Type B pancreatic cell (in vitro differentiated cells): ENCODE measurements around the gene POLA1. TPM values are rescaled to one million over a fixed set of nuclear protein-coding genes. Genes with fewer than 3 reads are reported as not detected.

Source experiments
- DNase-seq: peaks from one replicate; pipeline ENCODE4 v3.0.0; 2021; ENCODE audit warnings: mixed read lengths; ENCODE audit not compliant: unreplicated experiment; ENCODE audit errors: extremely low spot score
- H3K27ac Mint-ChIP-seq: 2 replicates; pipeline ENCODE4 v1.8.0; 2021; ENCODE audit warnings: mild to moderate bottlenecking, mixed read lengths
- H3K27me3 Mint-ChIP-seq: 2 replicates; pipeline ENCODE4 v1.8.0; 2021; ENCODE audit warnings: mixed read lengths
- H3K36me3 Mint-ChIP-seq: 2 replicates; pipeline ENCODE4 v1.8.0; 2021; ENCODE audit warnings: mixed read lengths
- H3K4me1 Mint-ChIP-seq: one replicate; pipeline ENCODE4 v1.8.0; 2021; ENCODE audit warnings: mixed read lengths; ENCODE audit not compliant: unreplicated experiment
- H3K4me3 Mint-ChIP-seq: 2 replicates; pipeline ENCODE4 v1.8.0; 2021; ENCODE audit warnings: mild to moderate bottlenecking, mixed read lengths
- H3K9me3 Mint-ChIP-seq: 2 replicates; pipeline ENCODE4 v1.8.0; 2021; ENCODE audit warnings: mixed read lengths
- total RNA-seq: library from RNA; stranded (reverse); gene quantifications from 2 replicates; pipeline ENCODE4 v1.2.1, GENCODE V29; 2021; ENCODE audit warnings: low replicate concordance
- TF ChIP-seq, protein P1 (sequence below): fragments of 200-600 bp; sonication (generic); conservative IDR thresholded peaks from 2 replicates; pipeline ENCODE4 v1.5.0; 2021; ENCODE audit warnings: antibody characterized with exemption, mild to moderate bottlenecking

POLA1 gene
- total RNA-seq, 1 donor from 2014 or later: 44.4 TPM

DNA sequence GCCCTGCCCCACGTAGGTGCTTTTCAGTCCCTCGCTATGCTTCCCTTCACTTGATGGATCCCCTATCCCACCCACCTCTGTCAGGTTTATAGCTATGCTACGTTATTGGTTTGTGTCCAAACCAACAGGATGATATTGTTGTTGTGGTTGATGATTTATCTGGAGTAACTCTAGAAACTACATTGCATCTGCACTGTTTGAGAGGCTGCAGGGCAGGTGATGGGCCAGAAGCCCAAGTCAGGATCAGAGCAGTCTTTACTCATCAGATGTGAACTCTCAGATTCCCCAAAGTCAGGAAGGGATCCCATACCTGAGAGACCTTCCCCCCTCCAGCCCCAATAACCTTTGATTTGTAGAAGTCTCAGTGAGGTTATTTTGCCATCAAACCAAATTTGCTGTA lies 287.3 kb downstream of the POLA1 start:
- TF ChIP-seq, protein P1, sequence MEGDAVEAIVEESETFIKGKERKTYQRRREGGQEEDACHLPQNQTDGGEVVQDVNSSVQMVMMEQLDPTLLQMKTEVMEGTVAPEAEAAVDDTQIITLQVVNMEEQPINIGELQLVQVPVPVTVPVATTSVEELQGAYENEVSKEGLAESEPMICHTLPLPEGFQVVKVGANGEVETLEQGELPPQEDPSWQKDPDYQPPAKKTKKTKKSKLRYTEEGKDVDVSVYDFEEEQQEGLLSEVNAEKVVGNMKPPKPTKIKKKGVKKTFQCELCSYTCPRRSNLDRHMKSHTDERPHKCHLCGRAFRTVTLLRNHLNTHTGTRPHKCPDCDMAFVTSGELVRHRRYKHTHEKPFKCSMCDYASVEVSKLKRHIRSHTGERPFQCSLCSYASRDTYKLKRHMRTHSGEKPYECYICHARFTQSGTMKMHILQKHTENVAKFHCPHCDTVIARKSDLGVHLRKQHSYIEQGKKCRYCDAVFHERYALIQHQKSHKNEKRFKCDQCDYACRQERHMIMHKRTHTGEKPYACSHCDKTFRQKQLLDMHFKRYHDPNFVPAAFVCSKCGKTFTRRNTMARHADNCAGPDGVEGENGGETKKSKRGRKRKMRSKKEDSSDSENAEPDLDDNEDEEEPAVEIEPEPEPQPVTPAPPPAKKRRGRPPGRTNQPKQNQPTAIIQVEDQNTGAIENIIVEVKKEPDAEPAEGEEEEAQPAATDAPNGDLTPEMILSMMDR: no peak
- no peak for DNase-seq
- H3K27me3 Mint-ChIP-seq: no peaks in the 10 kb centered on the region
- H3K9me3 Mint-ChIP-seq: no peaks in the 10 kb centered on the region
- no peaks in the 10 kb centered on the region for H3K36me3 Mint-ChIP-seq
- no peak overlapping the region for H3K27ac Mint-ChIP-seq
- H3K4me3 Mint-ChIP-seq: no peak overlapping the region
- peaks cover 9% of the 10 kb centered on the region for H3K4me1 Mint-ChIP-seq

DNA sequence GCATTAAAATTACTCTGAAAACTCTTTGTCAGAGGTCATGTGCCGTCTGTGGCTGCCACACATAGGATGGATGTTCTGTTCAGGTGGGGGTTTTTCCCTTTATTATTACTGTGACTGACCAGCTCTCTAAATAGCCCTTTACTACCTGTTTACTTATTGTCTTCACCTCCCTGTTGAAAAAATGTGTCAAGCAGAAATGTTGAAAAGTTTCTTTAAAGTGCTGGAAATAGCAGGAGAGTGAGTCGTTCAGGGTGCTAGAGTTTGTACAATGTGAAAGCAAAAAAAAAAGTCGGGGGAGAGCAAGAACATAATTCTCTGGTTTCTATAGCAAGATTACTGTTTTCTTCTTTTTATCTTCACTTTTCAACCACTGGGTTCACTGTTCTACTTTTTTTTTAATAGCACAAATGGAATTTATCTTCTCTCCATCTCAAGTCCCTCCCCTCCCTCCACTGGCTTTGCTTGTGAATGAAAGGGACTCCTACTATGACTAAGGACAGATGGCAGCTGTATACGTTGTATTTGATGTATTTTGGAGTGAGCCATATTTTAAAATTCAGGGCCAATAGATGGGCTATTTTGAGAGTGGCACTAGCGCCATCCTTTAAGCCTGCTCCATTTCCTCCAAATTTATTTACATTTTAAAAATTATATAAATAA lies 288.7 kb downstream of the POLA1 start:
- Mint-ChIP-seq H3K4me3 (no peak overlapping the region), H3K27ac (no peak overlapping the region), H3K27me3 (no peaks in the 10 kb centered on the region), H3K36me3 (peaks cover 3% of the 10 kb centered on the region), H3K4me1 (peaks cover 9% of the 10 kb centered on the region), H3K9me3 (no peaks in the 10 kb centered on the region)
- TF ChIP-seq, protein P1: no peak
- DNase-seq: no peak

DNA sequence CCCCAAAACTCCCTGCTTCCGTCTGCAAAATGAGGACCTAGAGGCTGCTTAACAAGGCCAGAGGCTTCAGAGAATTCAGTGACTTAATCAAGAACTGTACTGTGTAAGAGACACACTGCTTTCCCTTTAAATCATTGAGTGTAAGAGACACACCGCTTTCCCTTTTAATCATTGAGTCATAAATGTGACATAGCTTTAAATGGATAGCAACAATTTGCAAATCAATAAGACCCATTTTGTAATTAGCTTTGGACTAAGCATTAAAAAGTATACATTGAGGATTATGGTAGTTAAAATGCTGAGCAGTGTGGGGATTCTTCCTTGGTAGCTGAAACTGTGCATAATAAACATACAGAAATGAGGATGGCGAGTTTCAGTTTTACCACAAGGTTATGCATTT lies 290.2 kb downstream of the POLA1 start:
- H3K27ac Mint-ChIP-seq: no peak overlapping the region
- H3K4me1 Mint-ChIP-seq: peaks cover 9% of the 10 kb centered on the region
- TF ChIP-seq, protein P1: no peak
- H3K27me3 Mint-ChIP-seq: no peaks in the 10 kb centered on the region
- no peaks in the 10 kb centered on the region for H3K9me3 Mint-ChIP-seq
- H3K36me3 Mint-ChIP-seq: peaks cover 8% of the 10 kb centered on the region
- no peak overlapping the region for H3K4me3 Mint-ChIP-seq
- no peak for DNase-seq

DNA sequence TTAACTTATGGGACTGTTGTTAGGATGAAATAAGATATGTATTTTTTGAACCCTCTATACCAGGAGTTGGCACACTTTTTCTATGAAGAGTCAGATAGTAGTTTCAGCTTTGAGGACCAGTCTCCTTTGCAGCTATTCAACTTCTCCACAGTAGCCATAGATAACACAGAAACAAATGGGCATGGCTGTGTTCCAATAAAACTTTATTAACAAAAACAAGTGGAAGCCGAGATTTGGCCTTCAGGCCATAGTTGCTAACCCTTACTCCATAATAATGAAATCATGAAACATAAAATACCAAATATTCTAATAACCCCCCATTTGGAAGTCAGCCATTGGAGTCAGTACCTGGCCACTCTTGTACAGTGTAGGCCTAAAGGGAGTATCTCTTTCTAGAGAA lies 291.4 kb downstream of the POLA1 start:
- H3K27ac Mint-ChIP-seq: no peak overlapping the region
- H3K4me3 Mint-ChIP-seq: no peak overlapping the region
- no peaks in the 10 kb centered on the region for H3K9me3 Mint-ChIP-seq
- H3K36me3 Mint-ChIP-seq: peaks cover 8% of the 10 kb centered on the region
- DNase-seq: no peak
- H3K4me1 Mint-ChIP-seq: peaks cover 9% of the 10 kb centered on the region
- no peaks in the 10 kb centered on the region for H3K27me3 Mint-ChIP-seq
- TF ChIP-seq, protein P1: no peak

DNA sequence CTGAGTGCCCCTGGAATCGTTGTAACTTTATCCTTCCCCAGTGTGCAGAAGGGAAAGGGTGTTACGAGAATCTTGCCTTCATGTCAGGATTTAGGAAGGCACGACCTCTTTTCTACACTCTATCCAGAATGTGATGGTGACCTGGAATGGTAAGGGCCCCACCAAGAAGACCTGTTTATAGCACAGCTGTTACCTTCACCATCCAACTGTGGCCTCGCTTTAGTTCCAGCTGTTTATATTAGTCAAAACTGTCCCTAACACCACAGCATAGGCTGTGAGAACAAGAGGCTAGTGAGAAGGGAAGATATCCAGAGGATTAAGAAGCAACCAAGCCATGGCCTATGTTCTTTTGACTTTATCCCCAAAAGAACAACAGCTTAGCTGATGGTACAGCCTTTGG lies 294.0 kb downstream of the POLA1 start:
- DNase-seq: no peak
- H3K4me3 Mint-ChIP-seq: no peak overlapping the region
- TF ChIP-seq, protein P1: no peak
- no peak overlapping the region for H3K27ac Mint-ChIP-seq
- no peaks in the 10 kb centered on the region for H3K9me3 Mint-ChIP-seq
- no peaks in the 10 kb centered on the region for H3K27me3 Mint-ChIP-seq
- H3K4me1 Mint-ChIP-seq: peaks cover 4% of the 10 kb centered on the region
- peaks cover 15% of the 10 kb centered on the region for H3K36me3 Mint-ChIP-seq
